ENCODE measurements around the gene NDUFC1. TPM values are rescaled to one million over a fixed set of nuclear protein-coding genes. Genes with fewer than 3 reads are reported as not detected.
A peak's percentile ranks its signal among the peaks of the same experiment; 100 is the strongest.

Gene NDUFC1
- total and polyA plus RNA-seq, 2 of the 4 experiments (the other 2 are of a cell fraction), result 25.1 to 65.1 TPM

- Histone ChIP-seq H2AK9ac (replicated peaks; ENCODE audit: low read depth, low read length, poor library complexity) (peak overlapping the region; percentile 18), H3K9ac (ENCODE audit: low read depth, low read length) (peak overlapping the region; percentile 65), H3K14ac (replicated peaks; ENCODE audit: low read depth, low read length) (peak overlapping the region; percentile 75), H2BK120ac (ENCODE audit: low read depth, low read length) (peak overlapping the region; percentile 28; the same call in 1 of the 2 replicates), H2BK20ac (ENCODE audit: low read depth, low read length) (peak overlapping the region; percentile 38; the same call in 1 of the 2 replicates), H2BK15ac (ENCODE audit: low read depth, low read length) (no peak overlapping the region), H3K79me1 (ENCODE audit: low read depth in 1 of 2, low read length in 2 of 2) (peaks cover 6 to 15% of the 10 kb centered on the region in 2 experiments), H3K36me3 (ENCODE audit: control insufficient read depth, insufficient read depth, low read length) (0 out of 2 replicates have a peak, but pooled peaks cover 1% of the 10 kb centered on the region), H3K9me1 (ENCODE audit: insufficient read depth, low read length) (peaks cover 3% of the 10 kb centered on the region), H3K4ac (ENCODE audit: low read depth, low read length) (peak overlapping the region; percentile 41), H3K56ac (ENCODE audit: extremely low read depth, insufficient read depth, low read length) (peak overlapping the region; percentile 39; the same call in 1 of the 2 replicates), H4K91ac (ENCODE audit: insufficient read depth, low read depth, low read length) (peak overlapping the region; percentile 20; the same call in 1 of the 2 replicates), H4K20me1 (ENCODE audit: insufficient read depth, low read length) (no peaks in the 10 kb centered on the region), H3K4me2 (ENCODE audit: low read depth, low read length) (peak overlapping the region; percentile 82), H3K4me1 (ENCODE audit: control insufficient read depth, insufficient read depth, low read length) (peaks cover 3% of the 10 kb centered on the region), H3K18ac (ENCODE audit: low read depth, low read length) (peak overlapping the region; percentile 31; the same call in 1 of the 2 replicates), H3K4me3 (ENCODE audit: insufficient read depth, low read depth, low read length) (peak overlapping the region; percentile 60), H3K27me3 (ENCODE audit: control insufficient read depth, insufficient read depth, low read length) (no peaks in the 10 kb centered on the region), H3K27ac (ENCODE audit: insufficient read depth, low read length) (peak overlapping the region; percentile 33), H2AK5ac (ENCODE audit: low read depth, low read length) (no peak overlapping the region), H2BK5ac (ENCODE audit: low read depth, low read length, poor library complexity, severe bottlenecking) (no peak overlapping the region), H4K8ac (ENCODE audit: low read depth in 2 of 2, low read length in 2 of 2) (peak overlapping the region; percentile 58 to 71; a peak in 3 of 4 replicates), H3K23ac (ENCODE audit: low read depth, low read length) (peak overlapping the region; percentile 81), H2AFZ (replicated peaks; ENCODE audit: low read length, poor library complexity) (peak overlapping the region; percentile 90), H4K5ac (ENCODE audit: low read depth, low read length) (peak overlapping the region; percentile 34), H3K9me3 (ENCODE audit: control insufficient read depth, insufficient read depth, low read length) (no peaks in the 10 kb centered on the region)
- BruUV-seq (replicated peaks), result no TSS peak
- DNase-seq (peak; percentile 12), ATAC-seq (ENCODE audit: low read depth) (peak; percentile 43)
- TF ChIP-seq USF2 (IDR thresholded peaks at IDR 0.05; ENCODE audit: low read depth, low read length), result no peak
- TF ChIP-seq MAZ (IDR thresholded peaks at IDR 0.05; ENCODE audit: borderline replicate concordance, low read depth, low read length), result no peak
- TF ChIP-seq MAFK (IDR thresholded peaks at IDR 0.05; ENCODE audit: low read depth, low read length), result no peak
- no peak for TF ChIP-seq NFE2L2 (IDR thresholded peaks at IDR 0.05; ENCODE audit: low read depth, low read length)
- TF ChIP-seq FOS (IDR thresholded peaks at IDR 0.05; ENCODE audit: low read depth, low read length), result no peak
- no peak for TF ChIP-seq MXI1 (IDR thresholded peaks at IDR 0.05; ENCODE audit: borderline replicate concordance, low read depth, low read length)
- TF ChIP-seq BHLHE40 (IDR thresholded peaks at IDR 0.05; ENCODE audit: low read depth, low read length), result no peak
- WGBS, 2 experiments (ENCODE audit: extremely low coverage in 2 of 2, insufficient read length in 1 of 2), result 20% methylated on average over 1 of the region's 40 CpGs; no CpG with 5 or more reads in 1 of the 2 experiments
- intact Hi-C loops (cut with micrococcal nuclease), result no loop called here
- CTCF ChIA-PET, result no interaction called here
- POLR2A ChIA-PET (ENCODE audit: unreplicated experiment), result no interaction called here
- dilution Hi-C loops (cut with HindIII; ENCODE audit: low sequenced_read_pairs, unreplicated experiment), result no loop called here
- in situ Hi-C loops (cut with MboI; ENCODE audit: low sequenced_read_pairs), result no loop called here
Measured at GRCh38 chr4:139278912-139279759, 23.1 kb downstream of the NDUFC1 start.

Data from IMR-90 (cell line).